Activated effector memory CD4-positive, alpha-beta T cell treated with Interleukin-2 at 50 U/mL for 16 hours (primary cell): ENCODE measurements around the gene CORO6.

ENCODE experiments used
- DNase-seq: peaks from one replicate; pipeline ENCODE4 v3.0.0-alpha.2; 2020

The CORO6 gene

DNA sequence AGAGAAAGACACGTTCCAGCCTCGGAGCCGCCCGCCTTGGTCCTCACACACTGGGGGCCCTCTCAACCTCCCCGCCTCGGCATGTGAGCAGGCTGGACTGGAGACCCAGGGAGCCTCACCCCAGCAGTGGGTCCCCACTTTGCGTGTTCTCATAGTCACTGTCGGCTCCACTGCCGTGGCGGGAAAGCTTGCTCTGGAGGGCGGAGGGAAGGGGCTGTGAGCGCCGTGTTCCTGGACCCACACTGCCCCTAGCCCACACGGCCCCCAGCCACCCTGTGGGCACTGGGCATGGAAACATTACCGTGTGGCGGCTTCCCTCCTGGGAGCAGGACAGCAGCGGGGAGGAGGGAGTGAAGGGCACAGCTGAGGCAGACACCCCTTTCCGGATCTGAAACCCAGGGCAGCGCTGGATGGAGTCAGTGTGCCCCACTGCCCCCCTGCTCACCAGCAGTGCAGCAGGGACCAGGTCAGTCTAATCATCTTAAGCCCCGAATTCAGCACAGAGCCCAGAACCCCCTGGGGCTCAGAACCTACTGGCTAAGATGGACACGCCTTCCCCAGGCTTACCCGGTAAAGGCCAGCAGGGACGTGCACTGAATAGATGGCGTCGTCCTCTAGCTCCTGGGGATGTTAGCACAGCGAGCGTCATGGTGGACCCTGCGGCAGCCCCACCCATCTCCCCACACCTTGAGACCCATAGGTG is 47.0 kb downstream of the CORO6 start:
- DNase-seq = no peak

DNA sequence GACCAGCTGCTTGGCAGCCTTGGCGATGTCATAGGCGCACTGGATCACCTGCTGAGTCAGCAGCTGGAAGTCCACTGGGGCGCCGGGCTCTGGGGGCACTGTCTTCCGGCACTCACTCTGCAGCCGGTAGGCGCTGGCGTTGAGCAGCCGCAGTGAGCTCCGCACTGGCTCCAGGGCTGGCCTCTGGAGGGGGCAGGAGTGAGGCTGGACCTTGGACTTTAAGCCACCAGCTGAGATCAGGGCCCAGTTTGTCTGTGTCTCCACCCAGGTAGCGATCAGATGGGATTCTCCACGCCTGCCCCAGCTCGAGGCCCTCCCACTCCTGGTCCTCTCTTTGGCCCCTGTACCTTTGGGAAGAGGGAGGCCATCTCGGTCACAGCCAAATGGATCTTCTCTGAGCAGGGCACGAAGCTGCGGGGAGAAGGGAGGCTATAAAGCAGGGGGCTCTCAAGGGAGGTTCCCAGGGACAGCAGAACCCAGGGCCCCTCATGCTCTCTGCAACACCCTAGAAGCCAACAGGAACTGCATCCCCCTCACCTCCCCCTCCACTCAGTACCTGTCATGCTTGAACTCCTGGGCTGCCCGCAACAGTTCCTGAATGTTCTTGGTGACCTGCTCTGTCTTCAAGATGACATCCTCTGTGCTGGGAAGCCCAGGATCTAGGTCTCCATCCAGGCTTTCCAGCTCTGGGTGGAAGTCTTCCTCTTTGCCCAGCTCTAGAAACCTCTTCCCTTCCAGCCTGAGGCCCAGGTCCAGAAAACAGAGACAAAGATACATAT is 47.8 kb downstream of the CORO6 start:
- no peak for DNase-seq

GRCh38 chr17:29573871-29574731 is 48.6 kb downstream of the CORO6 start:
- no peak for DNase-seq

DNA sequence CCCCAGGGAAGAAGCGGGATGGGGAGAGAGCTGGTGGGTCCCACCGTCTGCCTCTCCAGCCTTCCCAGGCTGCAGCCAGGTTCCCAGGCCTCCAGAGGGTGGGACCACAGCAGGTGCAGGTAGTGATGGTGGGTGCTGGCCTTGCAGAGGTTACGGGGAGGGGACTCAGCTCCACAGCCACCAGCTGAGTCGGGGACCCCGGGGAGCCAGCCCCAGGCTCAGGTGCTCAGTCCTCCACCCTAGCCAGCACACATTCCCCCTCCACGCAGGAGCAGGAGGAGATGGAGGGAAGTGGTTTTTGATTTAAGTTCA is 49.2 kb downstream of the CORO6 start:
- DNase-seq = no peak

DNA sequence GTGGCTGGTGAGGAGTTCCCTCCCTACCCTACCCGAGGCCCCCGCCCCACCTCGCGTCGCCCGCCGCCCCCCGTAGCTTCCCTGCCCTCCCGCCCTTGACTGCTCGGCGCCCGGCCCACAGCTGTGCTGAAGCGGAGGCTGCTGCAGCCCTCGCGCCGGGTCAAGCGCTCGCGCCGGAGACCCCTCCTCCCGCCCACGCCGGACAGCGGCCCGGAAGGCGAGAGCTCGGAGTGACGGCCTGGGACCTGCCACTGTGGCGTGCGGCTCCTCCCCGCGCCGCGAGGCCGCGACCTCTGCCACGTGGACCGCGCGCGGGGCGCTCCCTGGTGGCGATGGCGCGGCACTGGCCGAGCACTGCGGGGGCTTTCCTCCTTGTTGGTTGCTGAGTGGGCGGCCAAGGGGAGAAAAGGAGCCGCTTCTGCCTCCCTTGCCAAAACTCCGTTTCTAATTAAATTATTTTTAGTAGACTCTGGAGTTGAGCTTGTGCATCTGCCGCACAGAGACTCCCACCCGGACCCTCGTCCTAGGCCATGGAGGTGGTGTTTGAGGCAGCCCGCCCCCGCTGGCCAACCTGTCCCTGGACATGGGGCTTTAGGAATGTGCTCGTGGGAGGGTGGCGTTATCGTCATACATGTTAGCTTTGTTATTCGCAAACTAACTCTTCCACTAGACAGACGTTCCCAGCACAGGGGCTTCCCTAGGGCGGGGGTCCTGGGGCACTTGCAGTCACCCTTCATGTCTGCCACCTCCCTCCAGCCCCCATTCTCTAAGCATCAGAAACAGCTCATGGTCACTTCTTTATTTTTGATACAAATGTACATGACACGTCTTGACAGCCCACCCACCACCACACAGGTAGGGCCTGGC is 49.8 kb downstream of the CORO6 start:
- peak; percentile 21 for DNase-seq

DNA sequence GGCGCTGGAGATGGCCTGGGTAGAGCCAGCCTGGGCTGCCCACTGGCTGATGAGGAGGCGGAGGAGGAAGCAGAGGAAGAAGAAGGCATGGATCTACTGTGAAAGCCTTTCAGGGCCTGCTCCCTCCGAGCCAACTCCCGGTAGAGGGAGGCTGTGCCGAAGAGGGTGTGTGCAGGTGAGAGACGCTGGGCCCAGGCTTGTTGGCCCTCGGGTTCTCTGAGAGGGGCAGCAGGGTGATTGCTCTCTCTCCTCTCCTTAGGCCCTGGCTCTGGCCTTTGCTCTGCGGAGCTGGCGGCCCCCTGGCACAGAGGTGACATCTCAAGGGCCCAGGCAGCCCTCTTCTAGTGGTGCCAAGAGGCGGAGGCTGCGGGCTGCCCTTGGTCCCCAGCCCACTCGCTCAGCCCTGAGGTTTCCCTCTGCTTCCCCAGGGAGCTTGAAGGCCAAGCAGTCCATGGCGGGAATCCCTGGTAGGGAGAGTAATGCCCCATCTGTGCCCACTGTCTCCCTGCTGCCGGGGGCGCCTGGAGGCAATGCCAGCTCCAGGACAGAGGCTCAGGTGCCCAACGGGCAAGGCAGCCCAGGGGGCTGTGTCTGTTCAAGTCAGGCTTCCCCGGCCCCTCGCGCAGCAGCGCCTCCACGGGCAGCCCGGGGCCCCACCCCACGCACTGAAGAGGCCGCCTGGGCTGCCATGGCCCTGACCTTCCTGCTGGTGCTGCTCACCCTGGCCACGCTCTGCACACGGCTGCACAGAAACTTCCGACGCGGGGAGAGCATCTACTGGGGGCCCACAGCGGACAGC is 50.6 kb downstream of the CORO6 start:
- no peak for DNase-seq

DNA sequence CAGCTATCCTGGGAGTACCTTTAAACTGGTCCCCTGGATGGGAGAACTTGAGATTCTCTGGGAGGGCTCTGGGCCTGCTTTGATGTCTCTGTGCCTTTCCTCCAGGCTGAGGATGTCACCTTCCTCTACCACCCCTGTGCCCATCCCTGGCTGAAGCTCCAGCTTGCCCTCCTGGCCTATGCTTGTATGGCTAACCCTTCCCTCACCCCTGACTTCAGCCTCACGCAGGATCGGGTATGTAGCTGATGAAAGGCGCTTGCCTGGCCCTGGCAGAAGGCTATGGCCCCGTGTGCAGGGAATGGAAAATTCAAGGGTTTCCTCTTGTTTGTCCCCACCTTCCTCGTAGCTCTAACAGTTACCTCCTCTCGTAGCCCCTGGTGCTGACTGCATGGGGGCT is 51.2 kb downstream of the CORO6 start:
- no peak for DNase-seq

DNA sequence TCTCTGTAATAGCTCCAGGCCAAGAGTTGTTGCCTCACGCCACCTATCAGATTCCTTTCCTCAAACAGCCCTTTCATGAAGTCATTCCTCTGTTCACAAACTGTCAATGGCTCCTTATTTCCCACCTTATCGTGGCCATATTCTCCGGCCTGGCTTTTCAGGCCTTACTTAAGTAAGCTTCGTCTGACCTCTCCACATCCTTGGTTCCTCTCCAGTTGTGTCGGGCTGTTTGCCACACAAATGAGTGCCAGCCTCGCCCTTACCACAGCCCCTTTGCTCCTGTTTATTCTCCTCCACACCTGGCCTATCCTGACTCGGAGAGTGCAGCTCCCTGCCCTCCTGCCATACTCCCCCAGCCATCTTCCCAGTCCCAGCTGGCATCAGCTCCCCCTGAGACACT is 52.2 kb downstream of the CORO6 start:
- DNase-seq = no peak

DNA sequence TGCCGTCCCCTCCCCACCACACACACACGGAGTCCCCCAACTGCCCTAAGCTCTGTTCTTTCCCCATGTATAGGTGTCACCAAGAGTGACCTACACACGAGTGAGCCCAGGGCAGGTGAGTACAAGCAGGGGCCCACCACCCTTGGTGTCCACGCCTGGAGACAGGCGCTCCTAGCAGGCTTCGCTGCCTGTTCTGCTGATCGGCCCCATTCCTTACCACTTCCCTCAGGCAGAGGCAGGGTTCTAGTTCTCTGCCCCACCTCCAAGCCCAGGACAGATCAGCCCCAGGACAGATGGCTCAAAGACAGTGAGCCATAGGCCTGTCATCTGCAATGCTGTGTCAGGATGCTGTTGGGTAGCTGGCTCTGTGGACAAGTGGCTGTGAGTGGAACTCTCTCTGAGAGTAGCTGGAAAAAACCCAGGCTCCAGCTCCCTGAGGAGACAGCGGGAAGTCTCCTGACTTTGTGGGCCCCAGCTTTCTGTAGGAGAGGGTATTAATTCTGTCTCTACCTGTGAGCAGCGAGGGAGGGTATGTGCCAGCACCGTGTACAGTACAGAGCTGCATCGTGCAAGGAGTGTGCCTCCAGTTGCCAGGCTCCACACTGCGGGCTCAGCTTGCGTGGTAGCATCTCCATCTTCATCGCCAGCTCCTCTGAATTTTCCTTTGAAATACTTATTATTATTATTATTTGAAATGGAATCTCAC is 53.3 kb downstream of the CORO6 start:
- DNase-seq = no peak

DNA sequence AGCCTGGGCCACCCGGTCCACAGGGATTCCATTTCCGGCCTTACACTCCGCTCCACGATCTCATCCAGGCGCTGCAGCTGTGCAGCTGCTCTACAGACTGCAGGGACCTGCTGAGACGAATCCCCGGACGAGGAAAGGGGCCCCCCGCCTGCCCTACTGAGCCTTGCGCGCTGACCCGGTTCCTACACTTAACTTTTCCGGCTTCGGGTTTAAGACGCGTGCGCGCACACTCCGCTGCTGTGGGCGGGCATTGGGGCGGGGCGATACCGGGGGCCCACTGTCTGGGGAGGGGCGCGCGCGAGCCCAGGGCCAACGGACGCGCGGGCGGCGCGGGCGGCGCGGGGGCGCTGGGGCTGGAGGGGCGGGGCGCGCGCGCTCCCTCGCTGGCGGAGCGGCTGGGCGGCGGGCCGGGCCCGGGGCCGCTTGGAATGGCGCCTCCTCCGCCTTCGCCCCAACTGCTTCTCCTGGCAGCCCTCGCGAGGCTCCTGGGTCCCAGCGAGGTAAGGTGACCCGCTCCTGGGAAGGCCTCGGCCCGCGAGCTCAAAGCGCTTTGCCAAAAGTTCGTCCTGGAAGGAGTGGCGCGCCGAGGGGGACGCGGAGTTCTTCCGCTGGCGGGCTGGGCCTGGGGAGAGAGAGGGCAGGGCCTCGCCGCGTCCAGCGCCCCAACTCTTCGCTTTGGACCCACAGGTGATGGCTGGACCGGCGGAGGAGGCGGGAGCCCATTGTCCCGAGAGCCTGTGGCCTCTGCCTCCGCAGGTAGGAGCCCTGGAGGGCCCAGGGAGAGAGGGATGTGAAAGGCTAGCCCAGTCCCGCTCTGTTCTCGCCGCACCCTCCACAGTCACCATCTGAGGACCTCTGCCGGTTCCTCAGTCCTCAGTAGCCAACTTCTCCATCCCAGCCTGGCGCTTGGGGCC is 54.1 kb downstream of the CORO6 start, which contains the start of gene TP53I13:
Gene TP53I13 (plus strand): TSS at position 371 of the 914 bp plus-strand sequence. CDS start 58 bp downstream, at position 429.
- DNase-seq = peak; percentile 88

- peak; percentile 71 for DNase-seq
These were observed 55.0 kb downstream of the CORO6 start for GRCh38 chr17:29567554-29568330.

GRCh38 chr17:29567304-29567553 is 55.5 kb downstream of the CORO6 start:
- DNase-seq = peak; percentile 18

DNA sequence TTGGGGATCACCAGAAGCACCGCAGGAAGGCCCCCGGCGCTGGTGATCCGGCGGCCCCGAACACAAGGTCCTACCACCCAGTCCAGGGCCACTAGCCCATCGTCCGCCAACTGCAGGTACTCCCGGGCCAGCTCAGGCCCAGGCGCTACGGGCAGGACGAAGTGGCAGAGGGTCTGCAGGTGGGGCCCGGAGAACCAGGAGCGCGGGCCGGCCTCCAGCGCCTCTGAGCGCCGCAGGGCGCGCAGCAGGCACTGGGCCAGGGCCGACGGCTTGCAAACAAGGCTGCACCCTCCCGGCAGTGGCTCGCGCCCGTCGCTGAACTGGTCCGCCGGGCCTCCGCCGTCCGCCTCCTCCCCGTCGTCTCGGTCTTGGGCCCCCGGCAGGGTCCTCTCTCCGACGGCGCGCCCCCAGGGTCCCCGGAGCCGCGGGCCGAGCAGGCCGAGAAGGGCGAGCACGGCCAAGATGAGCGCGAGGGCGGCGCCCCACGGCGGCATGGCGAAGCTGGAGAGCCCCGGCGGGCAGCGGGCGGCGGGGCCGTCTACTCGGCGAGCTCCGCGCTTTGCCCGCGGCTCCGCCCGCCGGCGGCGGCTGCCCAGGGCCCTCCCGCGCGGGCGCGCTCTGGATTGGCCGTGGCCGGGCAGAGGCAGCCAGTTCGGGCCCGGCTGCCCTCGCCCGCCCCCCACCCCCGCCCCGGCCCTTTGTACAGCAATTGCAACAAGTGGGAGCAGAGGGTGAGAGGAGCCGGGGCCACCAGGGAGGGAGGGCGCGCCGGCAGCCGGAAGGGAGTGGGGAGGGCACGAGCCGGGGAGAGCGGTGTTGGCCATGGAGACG is 56.0 kb downstream of the CORO6 start, which contains the start of gene ABHD15:
Gene ABHD15 (minus strand): TSS at position 565 of the 831 bp plus-strand sequence. CDS start 71 bp downstream, at position 494.
- DNase-seq = peak; percentile 54

DNA sequence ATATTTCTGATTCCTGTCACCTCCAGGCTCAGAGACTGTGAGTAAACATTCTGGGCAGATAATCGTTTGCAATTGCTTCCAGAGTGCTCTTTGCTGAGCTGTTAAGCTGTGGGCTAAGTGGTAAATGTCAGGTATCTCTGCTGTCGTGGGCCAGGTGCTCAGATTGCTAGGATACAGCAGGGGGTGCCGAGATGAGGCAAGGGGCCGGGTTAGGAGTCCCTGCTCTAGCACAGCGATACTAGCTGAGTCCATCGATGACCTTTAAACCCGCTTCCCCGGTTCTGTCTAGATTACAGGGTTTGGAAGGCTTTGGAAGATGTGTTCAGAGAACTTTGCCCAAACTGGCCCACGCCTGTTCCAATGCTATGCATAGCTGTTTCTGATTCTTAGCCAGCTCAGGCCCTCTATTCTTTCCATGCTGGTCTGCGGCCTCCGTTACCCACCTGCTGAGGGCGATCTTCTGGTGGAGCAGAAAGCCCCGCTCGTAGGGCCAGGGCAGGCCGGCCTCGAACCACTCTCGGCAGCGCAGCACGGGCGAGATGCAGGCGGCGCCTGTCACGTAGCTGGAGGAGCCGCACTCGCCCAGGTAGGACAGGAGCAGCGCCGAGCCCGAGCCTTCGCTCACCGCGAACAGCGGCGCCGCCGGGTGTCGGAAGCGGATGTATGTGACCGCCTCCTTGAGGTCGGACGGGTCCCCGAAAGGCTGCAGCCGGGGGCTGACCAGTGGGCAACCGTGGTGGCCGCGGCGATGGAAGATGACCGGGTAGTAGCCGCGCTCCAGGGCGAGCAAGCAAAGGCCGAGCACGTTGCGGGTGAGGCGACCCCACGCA is 56.9 kb downstream of the CORO6 start:
- peak; percentile 62 for DNase-seq
